ENCODE results near the gene ARHGEF12. TPM values are rescaled to one million over a fixed set of nuclear protein-coding genes. Genes with fewer than 3 reads are reported as not detected.

ARHGEF12 gene
- total RNA-seq, 1 donor from 2014 or later = 83.1 TPM

- Histone ChIP-seq H3K27ac (ENCODE audit: low read depth, low read length) (no peak overlapping the region), H4K20me1 (ENCODE audit: insufficient read depth, low read length) (peaks cover 36% of the 10 kb centered on the region), H3K9me3 (ENCODE audit: insufficient read depth, low read depth, low read length) (no peaks in the 10 kb centered on the region), H3K27me3 (ENCODE audit: insufficient read depth, low read length) (no peaks in the 10 kb centered on the region), H3K4me1 (ENCODE audit: insufficient read depth, low read length) (peaks cover 11% of the 10 kb centered on the region), H3K36me3 (ENCODE audit: insufficient read depth, low read length) (no peaks in the 10 kb centered on the region), H2AFZ (ENCODE audit: low read depth, low read length) (no peak overlapping the region), H3K79me2 (ENCODE audit: insufficient read depth, low read length) (peaks cover 99% of the 10 kb centered on the region), H3K9ac (ENCODE audit: low read length) (no peak overlapping the region), H3K4me3 (ENCODE audit: insufficient read depth, low read depth, low read length) (no peak overlapping the region), H3K4me2 (ENCODE audit: low read length) (no peak overlapping the region)
- TF ChIP-seq CTCF (IDR thresholded peaks at IDR 0.05; ENCODE audit: insufficient read depth, low read depth, low read length) (no peak), EZH2 (IDR thresholded peaks at IDR 0.05; ENCODE audit: insufficient read depth, low read length) (no peak)
- Mint-ChIP-seq H3K27me3 (ENCODE audit: low read depth, unreplicated experiment) (no peaks in the 10 kb centered on the region), H3K36me3 (ENCODE audit: low read depth, unreplicated experiment) (peaks cover 6% of the 10 kb centered on the region), H3K9me3 (ENCODE audit: unreplicated experiment) (no peaks in the 10 kb centered on the region), H3K4me3 (ENCODE audit: unreplicated experiment) (no peak overlapping the region), H3K4me1 (ENCODE audit: low read depth, unreplicated experiment) (peaks cover 37% of the 10 kb centered on the region), H3K27ac (ENCODE audit: unreplicated experiment) (peak overlapping the region; percentile 91)
- DNase-seq (ENCODE audit: low read depth) = no peak
- FAIRE-seq = no peak
Observed at GRCh38 chr11:120391854-120392253, 55.6 kb downstream of the ARHGEF12 start.

- H3K4me1 Mint-ChIP-seq (ENCODE audit: low read depth, unreplicated experiment) = peaks cover 36% of the 10 kb centered on the region
- no peak overlapping the region for H3K9ac ChIP-seq (ENCODE audit: low read length)
- peak overlapping the region; percentile 21 for H3K4me2 ChIP-seq (ENCODE audit: low read length)
- no peaks in the 10 kb centered on the region for H3K36me3 ChIP-seq (ENCODE audit: insufficient read depth, low read length)
- no peaks in the 10 kb centered on the region for H3K27me3 Mint-ChIP-seq (ENCODE audit: low read depth, unreplicated experiment)
- peaks cover 14% of the 10 kb centered on the region for H3K4me1 ChIP-seq (ENCODE audit: insufficient read depth, low read length)
- peaks cover 36% of the 10 kb centered on the region for H4K20me1 ChIP-seq (ENCODE audit: insufficient read depth, low read length)
- H3K79me2 ChIP-seq (ENCODE audit: insufficient read depth, low read length) = peaks cover 99% of the 10 kb centered on the region
- peak overlapping the region; percentile 91 for H3K27ac Mint-ChIP-seq (ENCODE audit: unreplicated experiment)
- no peak overlapping the region for H3K4me3 ChIP-seq (ENCODE audit: insufficient read depth, low read depth, low read length)
- FAIRE-seq = no peak
- no peak overlapping the region for H3K27ac ChIP-seq (ENCODE audit: low read depth, low read length)
- no peaks in the 10 kb centered on the region for H3K9me3 Mint-ChIP-seq (ENCODE audit: unreplicated experiment)
- H3K27me3 ChIP-seq (ENCODE audit: insufficient read depth, low read length) = no peaks in the 10 kb centered on the region
- no peak for DNase-seq (ENCODE audit: low read depth)
- peaks cover 6% of the 10 kb centered on the region for H3K36me3 Mint-ChIP-seq (ENCODE audit: low read depth, unreplicated experiment)
- no peak overlapping the region for H2AFZ ChIP-seq (ENCODE audit: low read depth, low read length)
- TF ChIP-seq EZH2 (IDR thresholded peaks at IDR 0.05; ENCODE audit: insufficient read depth, low read length) (no peak), CTCF (IDR thresholded peaks at IDR 0.05; ENCODE audit: insufficient read depth, low read depth, low read length) (no peak)
- H3K9me3 ChIP-seq (ENCODE audit: insufficient read depth, low read depth, low read length) = no peaks in the 10 kb centered on the region
- no peak overlapping the region for H3K4me3 Mint-ChIP-seq (ENCODE audit: unreplicated experiment)
Observed at GRCh38 chr11:120392314-120392713, 56.1 kb downstream of the ARHGEF12 start.

- no peak overlapping the region for H3K4me3 Mint-ChIP-seq (ENCODE audit: unreplicated experiment)
- H3K9ac ChIP-seq (ENCODE audit: low read length) = no peak overlapping the region
- no peaks in the 10 kb centered on the region for H3K27me3 ChIP-seq (ENCODE audit: insufficient read depth, low read length)
- no peaks in the 10 kb centered on the region for H3K36me3 ChIP-seq (ENCODE audit: insufficient read depth, low read length)
- H3K27ac ChIP-seq (ENCODE audit: low read depth, low read length) = no peak overlapping the region
- FAIRE-seq (peak; percentile 39), DNase-seq (ENCODE audit: low read depth) (peak; percentile 51)
- H3K79me2 ChIP-seq (ENCODE audit: insufficient read depth, low read length) = peaks cover 99% of the 10 kb centered on the region
- TF ChIP-seq CTCF (IDR thresholded peaks at IDR 0.05; ENCODE audit: insufficient read depth, low read depth, low read length) (no peak), EZH2 (IDR thresholded peaks at IDR 0.05; ENCODE audit: insufficient read depth, low read length) (no peak)
- no peaks in the 10 kb centered on the region for H3K27me3 Mint-ChIP-seq (ENCODE audit: low read depth, unreplicated experiment)
- peaks cover 37% of the 10 kb centered on the region for H3K4me1 Mint-ChIP-seq (ENCODE audit: low read depth, unreplicated experiment)
- no peak overlapping the region for H2AFZ ChIP-seq (ENCODE audit: low read depth, low read length)
- no peaks in the 10 kb centered on the region for H3K9me3 Mint-ChIP-seq (ENCODE audit: unreplicated experiment)
- H3K4me2 ChIP-seq (ENCODE audit: low read length) = peak overlapping the region; percentile 21
- peaks cover 33% of the 10 kb centered on the region for H4K20me1 ChIP-seq (ENCODE audit: insufficient read depth, low read length)
- no peaks in the 10 kb centered on the region for H3K9me3 ChIP-seq (ENCODE audit: insufficient read depth, low read depth, low read length)
- peak overlapping the region; percentile 91 for H3K27ac Mint-ChIP-seq (ENCODE audit: unreplicated experiment)
- H3K4me1 ChIP-seq (ENCODE audit: insufficient read depth, low read length) = peaks cover 15% of the 10 kb centered on the region
- no peak overlapping the region for H3K4me3 ChIP-seq (ENCODE audit: insufficient read depth, low read depth, low read length)
- peaks cover 6% of the 10 kb centered on the region for H3K36me3 Mint-ChIP-seq (ENCODE audit: low read depth, unreplicated experiment)
Observed at GRCh38 chr11:120392793-120393192, 56.6 kb downstream of the ARHGEF12 start.
